HepG2 (cell line): ENCODE results near the gene USP36. TPM values are rescaled to one million over a fixed set of nuclear protein-coding genes. Genes with fewer than 3 reads are reported as not detected.

Experiments
- AGO1 ChIP-seq: fragments of 200-400 bp; formaldehyde crosslinking; IDR thresholded peaks from 2 replicates; pipeline ENCODE4 v1.6.1; 2017; ENCODE audit warnings: mild to moderate bottlenecking, low read depth, low read length, moderate library complexity; ENCODE audit not compliant: poor library complexity, severe bottlenecking
- ATF1 ChIP-seq: IDR thresholded peaks from 2 replicates; pipeline ENCODE4 v1.6.1; 2016; ENCODE audit warnings: mild to moderate bottlenecking, control low read depth
- FOXM1 ChIP-seq: sonication (generic); formaldehyde crosslinking; IDR thresholded peaks from 2 replicates; pipeline ENCODE4 v1.5.0; 2020; ENCODE audit warnings: missing genetic modification reagents
- JUNB ChIP-seq: sonication (generic); formaldehyde crosslinking; IDR thresholded peaks from 2 replicates; pipeline ENCODE4 v1.8.0; 2022; ENCODE audit warnings: missing genetic modification reagents, mild to moderate bottlenecking, borderline replicate concordance
- KAT8 ChIP-seq: IDR thresholded peaks from 2 replicates; pipeline ENCODE4 v1.6.1; 2016; ENCODE audit warnings: missing genetic modification reagents, missing compliant biosample characterization
- LBX2 ChIP-seq: sonication (generic); formaldehyde crosslinking; IDR thresholded peaks from 2 replicates; pipeline ENCODE4 v1.5.0; 2020; ENCODE audit warnings: missing genetic modification reagents, mild to moderate bottlenecking, borderline replicate concordance
- MIER3 ChIP-seq: IDR thresholded peaks from 2 replicates; pipeline ENCODE4 v1.6.1; 2016; ENCODE audit warnings: missing compliant biosample characterization, borderline replicate concordance
- MXD1 ChIP-seq: sonication (generic); formaldehyde crosslinking; IDR thresholded peaks from 2 replicates; pipeline ENCODE4 v1.4.0; 2020; ENCODE audit warnings: mild to moderate bottlenecking, missing genetic modification reagents
- NFKBIZ ChIP-seq: IDR thresholded peaks from 2 replicates; pipeline ENCODE4 v1.6.1; 2018; ENCODE audit warnings: missing genetic modification reagents, missing compliant biosample characterization
- PCBP1 ChIP-seq: fragments of 200-400 bp; formaldehyde crosslinking; IDR thresholded peaks from 2 replicates; pipeline ENCODE4 v1.6.1; 2017; ENCODE audit warnings: mild to moderate bottlenecking, low read depth, low read length, borderline replicate concordance
- PLSCR1 ChIP-seq: sonication (generic); formaldehyde crosslinking; IDR thresholded peaks from 2 replicates; pipeline ENCODE4 v1.5.0; 2020; ENCODE audit warnings: missing genetic modification reagents, mild to moderate bottlenecking, borderline replicate concordance
- SMARCE1 ChIP-seq: fragments of 450-650 bp; IDR thresholded peaks from 2 replicates; pipeline ENCODE4 v1.6.1; 2017; ENCODE audit warnings: borderline replicate concordance
- SMC3 ChIP-seq: IDR thresholded peaks from 2 replicates; pipeline ENCODE4 v1.6.1; 2011; ENCODE audit warnings: low read length, improper control_type of control experiment
- SOX6 ChIP-seq, 2 experiments: fragments of 450-650 bp in 1 of 2; sonication (generic) in 1 of 2; formaldehyde crosslinking in 1 of 2; IDR thresholded peaks; 2 replicates each; pipeline versions ENCODE4 v1.4.0 to v1.6.1; 2017 to 2020; ENCODE audit warnings: antibody characterized with exemption in 1 of 2, mild to moderate bottlenecking in 1 of 2, missing genetic modification reagents in 1 of 2
- XBP1 ChIP-seq: sonication (generic); formaldehyde crosslinking; IDR thresholded peaks from 2 replicates; pipeline ENCODE4 v1.5.0; 2020; ENCODE audit warnings: missing genetic modification reagents
- ZNF331 ChIP-seq: sonication (generic); formaldehyde crosslinking; IDR thresholded peaks from 2 replicates; pipeline ENCODE4 v1.4.0; 2020; ENCODE audit warnings: missing genetic modification reagents
- ZNF556 ChIP-seq: sonication (generic); formaldehyde crosslinking; IDR thresholded peaks from 2 replicates; pipeline ENCODE4 v1.4.0; 2020; ENCODE audit warnings: mild to moderate bottlenecking, missing genetic modification reagents, borderline replicate concordance
- ZSCAN20 ChIP-seq: sonication (generic); formaldehyde crosslinking; IDR thresholded peaks from 2 replicates; pipeline ENCODE4 v1.4.0; 2020; ENCODE audit warnings: missing genetic modification reagents, mild to moderate bottlenecking, borderline replicate concordance
- ZSCAN9 ChIP-seq: IDR thresholded peaks from 2 replicates; pipeline ENCODE4 v1.6.1; 2016; ENCODE audit warnings: borderline replicate concordance
- polyA plus RNA-seq, 8 experiments: library from polyadenylated mRNA; depleted of rRNA in 3 of 8; stranded (reverse) in 7 of 8; unstranded in 1 of 8; fragments of >200 nt; fragmentation: Illumina TruSeq in 4 of 8; extraction: Trizol in 4 of 8; gene quantifications; 2 replicates each; pipeline versions ENCODE4 v1.2.1 to v1.2.3, GENCODE V29; 2011 to 2016; ENCODE audit warnings: low read depth in 4 of 8, missing spikeins in 1 of 8, mixed read lengths in 1 of 8; ENCODE audit not compliant: insufficient read depth in 1 of 8
- total RNA-seq, 5 experiments: library from RNA; depleted of rRNA; stranded (reverse); fragments of >200 nt; fragmentation: Illumina TruSeq; extraction: Trizol; gene quantifications; 2 replicates each; pipeline ENCODE4 v1.2.3, GENCODE V29; 2016; ENCODE audit warnings: low read depth in 1 of 5
- TF ChIP-seq, protein P1 (sequence below): sonication (generic); formaldehyde crosslinking; IDR thresholded peaks from 2 replicates; pipeline ENCODE4 v1.8.1; 2023; ENCODE audit warnings: mild to moderate bottlenecking, moderate library complexity, missing genetic modification reagents
- TF ChIP-seq, protein P2 (sequence below): IDR thresholded peaks from 2 replicates; pipeline ENCODE4 v1.6.1; 2016; ENCODE audit warnings: missing compliant biosample characterization, missing genetic modification reagents, borderline replicate concordance
- TF ChIP-seq, protein P3 (sequence below): sonication (generic); formaldehyde crosslinking; IDR thresholded peaks from 2 replicates; pipeline ENCODE4 v1.5.1; 2020; ENCODE audit warnings: mild to moderate bottlenecking, missing genetic modification reagents, moderate library complexity

The USP36 gene
- total and polyA plus RNA-seq, 2 of the 13 experiments (the other 11 are each of a cell fraction or from before 2014, with no cell fraction given) = 29.6 to 45.9 TPM

- TF ChIP-seq, protein P1, sequence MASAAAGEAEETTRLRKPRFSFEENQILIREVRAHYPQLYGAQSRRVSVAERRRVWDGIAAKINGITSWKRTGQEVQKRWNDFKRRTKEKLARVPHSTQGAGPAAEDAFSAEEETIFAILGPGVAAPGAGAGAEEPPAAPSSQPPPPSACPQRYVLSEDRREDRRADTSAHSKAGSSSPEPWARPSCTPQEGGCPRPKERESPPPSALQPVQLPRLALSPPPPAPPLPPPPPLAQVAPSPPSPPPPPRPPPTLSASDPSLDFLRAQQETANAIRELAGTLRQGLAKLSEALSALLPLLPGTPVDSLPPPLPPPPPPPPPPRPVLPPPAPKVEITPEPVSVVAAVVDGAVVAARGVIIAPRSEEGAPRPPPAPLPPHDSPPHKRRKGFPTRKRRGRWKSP = peak; percentile 87
- TF ChIP-seq NFKBIZ (CRISPR knock-in tag) (no peak), JUNB (CRISPR knock-in tag) (no peak), LBX2 (CRISPR knock-in tag) (no peak), SMARCE1 (no peak), MIER3 (CRISPR knock-in tag) (peak; percentile 90), ZNF331 (CRISPR knock-in tag) (peak; percentile 62; the same call in 1 of the 2 replicates), ZSCAN20 (CRISPR knock-in tag) (0 out of 2 replicates have a peak, but pooled peaks have one; percentile 65), MXD1 (CRISPR knock-in tag) (no peak), FOXM1 (no peak), SMC3 (peak; percentile 91), XBP1 (CRISPR knock-in tag) (no peak), KAT8 (peak; percentile 75), ZNF556 (CRISPR knock-in tag) (peak; percentile 47; the same call in 1 of the 2 replicates), PCBP1 (no peak), SOX6 (IDR thresholded peaks at IDR 0.05) (no peak), SOX6 (CRISPR knock-in tag; IDR thresholded peaks at IDR 0.05) (peak; percentile 68; the same call in 1 of the 2 replicates), AGO1 (no peak), ZSCAN9 (CRISPR knock-in tag) (peak; percentile 57; the same call in 1 of the 2 replicates), PLSCR1 (CRISPR knock-in tag) (no peak), ATF1 (CRISPR knock-in tag) (no peak)
- TF ChIP-seq, protein P2, sequence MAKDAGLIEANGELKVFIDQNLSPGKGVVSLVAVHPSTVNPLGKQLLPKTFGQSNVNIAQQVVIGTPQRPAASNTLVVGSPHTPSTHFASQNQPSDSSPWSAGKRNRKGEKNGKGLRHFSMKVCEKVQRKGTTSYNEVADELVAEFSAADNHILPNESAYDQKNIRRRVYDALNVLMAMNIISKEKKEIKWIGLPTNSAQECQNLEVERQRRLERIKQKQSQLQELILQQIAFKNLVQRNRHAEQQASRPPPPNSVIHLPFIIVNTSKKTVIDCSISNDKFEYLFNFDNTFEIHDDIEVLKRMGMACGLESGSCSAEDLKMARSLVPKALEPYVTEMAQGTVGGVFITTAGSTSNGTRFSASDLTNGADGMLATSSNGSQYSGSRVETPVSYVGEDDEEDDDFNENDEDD (CRISPR knock-in tag) = no peak
- TF ChIP-seq, protein P3, sequence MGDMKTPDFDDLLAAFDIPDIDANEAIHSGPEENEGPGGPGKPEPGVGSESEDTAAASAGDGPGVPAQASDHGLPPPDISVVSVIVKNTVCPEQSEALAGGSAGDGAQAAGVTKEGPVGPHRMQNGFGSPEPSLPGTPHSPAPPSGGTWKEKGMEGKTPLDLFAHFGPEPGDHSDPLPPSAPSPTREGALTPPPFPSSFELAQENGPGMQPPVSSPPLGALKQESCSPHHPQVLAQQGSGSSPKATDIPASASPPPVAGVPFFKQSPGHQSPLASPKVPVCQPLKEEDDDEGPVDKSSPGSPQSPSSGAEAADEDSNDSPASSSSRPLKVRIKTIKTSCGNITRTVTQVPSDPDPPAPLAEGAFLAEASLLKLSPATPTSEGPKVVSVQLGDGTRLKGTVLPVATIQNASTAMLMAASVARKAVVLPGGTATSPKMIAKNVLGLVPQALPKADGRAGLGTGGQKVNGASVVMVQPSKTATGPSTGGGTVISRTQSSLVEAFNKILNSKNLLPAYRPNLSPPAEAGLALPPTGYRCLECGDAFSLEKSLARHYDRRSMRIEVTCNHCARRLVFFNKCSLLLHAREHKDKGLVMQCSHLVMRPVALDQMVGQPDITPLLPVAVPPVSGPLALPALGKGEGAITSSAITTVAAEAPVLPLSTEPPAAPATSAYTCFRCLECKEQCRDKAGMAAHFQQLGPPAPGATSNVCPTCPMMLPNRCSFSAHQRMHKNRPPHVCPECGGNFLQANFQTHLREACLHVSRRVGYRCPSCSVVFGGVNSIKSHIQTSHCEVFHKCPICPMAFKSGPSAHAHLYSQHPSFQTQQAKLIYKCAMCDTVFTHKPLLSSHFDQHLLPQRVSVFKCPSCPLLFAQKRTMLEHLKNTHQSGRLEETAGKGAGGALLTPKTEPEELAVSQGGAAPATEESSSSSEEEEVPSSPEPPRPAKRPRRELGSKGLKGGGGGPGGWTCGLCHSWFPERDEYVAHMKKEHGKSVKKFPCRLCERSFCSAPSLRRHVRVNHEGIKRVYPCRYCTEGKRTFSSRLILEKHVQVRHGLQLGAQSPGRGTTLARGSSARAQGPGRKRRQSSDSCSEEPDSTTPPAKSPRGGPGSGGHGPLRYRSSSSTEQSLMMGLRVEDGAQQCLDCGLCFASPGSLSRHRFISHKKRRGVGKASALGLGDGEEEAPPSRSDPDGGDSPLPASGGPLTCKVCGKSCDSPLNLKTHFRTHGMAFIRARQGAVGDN (CRISPR knock-in tag) = peak; percentile 66
These were observed 25.2 kb upstream of the USP36 start (continued) for GRCh38 chr17:78865682-78866390.
